Stimulated activated CD8-positive, alpha-beta memory T cell treated with anti-CD3 and anti-CD28 coated beads, Interleukin-12 subunit alpha, Interleukin-12 subunit beta, amount 100 ng/mL, for 24 hours (primary cell): ENCODE measurements around the gene PRLH.
"Not testable (repeated sequence)": the region's sequence is repeated elsewhere in the genome, so short reads cannot be mapped to it uniquely, and the experiment has no call there.

Source experiments
- DNase-seq: peaks from one replicate; pipeline ENCODE4 v3.0.0-alpha.2; 2020; ENCODE audit errors: extremely low read depth

Gene PRLH

DNA sequence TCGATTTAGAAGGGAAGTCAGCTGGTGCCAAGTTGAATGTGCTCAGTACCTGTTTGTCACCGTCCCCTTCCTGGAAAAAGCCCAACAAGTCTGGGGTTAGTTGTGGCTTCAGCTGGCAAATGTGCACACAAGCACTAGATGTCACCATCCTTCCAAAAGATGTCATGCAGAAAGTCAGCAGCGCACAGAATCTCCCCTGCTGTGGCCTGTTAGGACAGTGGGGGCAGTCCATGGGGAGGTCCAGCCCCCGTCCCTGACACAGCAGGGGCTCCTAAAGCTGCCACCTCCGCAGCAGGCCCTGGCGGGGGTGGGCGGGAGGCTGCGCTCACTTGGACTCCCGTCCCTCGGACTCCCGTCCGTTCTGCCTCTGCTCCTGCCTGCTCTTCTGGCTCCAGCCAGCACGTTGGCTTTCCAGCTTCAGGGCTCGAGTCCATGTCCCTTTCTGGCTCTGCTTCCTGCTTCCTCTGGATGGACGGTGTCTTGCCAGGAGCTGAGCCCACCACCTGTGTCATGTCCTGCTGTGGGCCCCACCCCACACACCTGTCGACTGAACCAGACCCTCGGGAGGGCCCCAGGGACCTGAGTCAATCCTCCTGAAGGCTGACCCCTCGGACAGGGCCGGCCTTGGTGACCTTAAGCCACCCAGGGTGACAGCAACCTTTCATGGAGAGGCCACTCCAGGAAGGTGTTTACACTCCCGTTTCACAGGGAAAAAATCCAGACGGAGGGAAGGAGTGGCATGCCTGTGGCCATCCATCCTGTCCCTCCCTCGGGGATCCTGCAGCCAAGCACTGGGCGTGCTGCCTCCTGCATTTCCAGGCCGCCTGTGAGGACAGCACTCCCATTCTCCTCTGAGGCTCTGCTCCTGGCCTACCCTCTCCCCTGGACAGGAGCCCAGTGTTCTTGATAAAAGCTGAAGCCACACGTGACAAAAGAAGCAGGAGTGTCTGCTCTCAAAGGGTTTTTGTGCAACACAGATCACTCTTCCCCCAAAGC is 15.7 kb downstream of the PRLH start:
- DNase-seq, result no peak

DNA sequence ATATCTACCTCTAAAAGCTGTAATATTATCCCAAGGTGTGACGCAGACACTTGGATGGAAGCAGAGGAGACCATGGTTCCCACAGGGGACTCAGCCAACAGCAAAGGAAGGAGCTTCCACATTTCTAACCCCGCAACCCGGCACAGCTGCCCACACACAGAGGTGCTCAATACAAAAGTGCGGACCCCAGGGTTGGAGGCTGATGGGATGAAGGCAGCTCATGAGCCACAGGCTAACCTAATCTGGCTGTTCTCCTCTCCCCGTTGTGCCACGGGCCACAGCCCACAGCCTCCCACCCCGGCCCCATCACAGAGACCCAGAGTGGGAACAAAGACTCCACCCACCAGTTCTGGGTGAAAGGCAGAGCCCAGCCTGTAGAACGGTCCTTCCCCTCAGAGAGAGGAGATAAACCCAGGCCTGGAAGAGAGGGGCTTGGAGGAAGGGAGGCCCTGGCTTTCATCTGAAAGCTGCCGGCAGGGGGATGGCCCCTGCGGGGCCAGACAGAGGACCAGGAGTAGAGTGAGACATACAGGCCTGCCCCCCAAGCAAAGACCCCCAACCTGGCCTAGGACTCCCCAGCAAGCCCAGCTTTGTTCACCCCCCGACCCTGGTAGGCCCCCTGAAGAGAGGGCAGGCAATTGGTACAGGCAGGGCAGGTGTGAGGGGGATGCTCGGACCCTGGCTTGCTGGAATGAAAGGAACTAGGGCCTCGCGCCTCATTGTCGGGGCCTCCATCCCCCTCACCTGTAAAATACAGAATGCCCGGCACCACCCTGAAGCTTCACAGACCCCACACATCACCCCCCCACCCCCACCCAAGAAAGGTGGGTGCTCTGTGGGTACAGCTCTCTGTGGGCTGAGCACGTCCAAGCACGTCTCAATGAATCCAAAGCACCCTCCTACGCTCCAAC is 17.3 kb downstream of the PRLH start:
- DNase-seq, result no peak

DNA sequence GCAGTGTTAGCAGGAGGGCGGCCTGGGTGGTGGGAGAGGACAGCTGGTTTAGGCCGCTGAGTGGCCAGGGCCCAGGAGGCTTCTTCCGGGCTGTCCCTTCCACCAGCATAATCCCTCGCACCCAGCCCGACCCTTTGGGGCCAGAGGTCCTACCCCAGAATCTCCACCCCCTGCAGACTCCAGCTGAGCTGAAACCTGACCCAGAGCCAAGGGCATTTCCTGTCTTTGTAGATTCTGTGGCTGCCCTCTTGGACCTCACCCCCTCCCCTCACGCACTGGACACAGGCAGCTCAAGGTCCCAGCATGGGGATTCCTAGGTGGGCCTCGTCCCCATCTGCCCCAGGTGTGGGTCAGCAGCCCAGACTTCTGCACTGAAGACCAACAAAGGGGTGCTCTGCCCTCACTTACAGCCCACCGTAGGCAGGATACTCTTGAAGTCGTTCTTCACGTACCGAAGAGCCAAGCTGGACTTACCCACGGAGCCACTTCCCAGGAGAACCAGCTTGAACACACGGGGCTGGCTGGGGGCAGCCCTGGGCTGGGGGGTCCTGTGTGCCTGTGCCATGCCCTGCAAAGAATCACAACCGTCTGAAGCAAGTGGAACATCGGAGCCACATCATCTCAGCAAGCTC is 19.3 kb downstream of the PRLH start:
- DNase-seq, result no peak

DNA sequence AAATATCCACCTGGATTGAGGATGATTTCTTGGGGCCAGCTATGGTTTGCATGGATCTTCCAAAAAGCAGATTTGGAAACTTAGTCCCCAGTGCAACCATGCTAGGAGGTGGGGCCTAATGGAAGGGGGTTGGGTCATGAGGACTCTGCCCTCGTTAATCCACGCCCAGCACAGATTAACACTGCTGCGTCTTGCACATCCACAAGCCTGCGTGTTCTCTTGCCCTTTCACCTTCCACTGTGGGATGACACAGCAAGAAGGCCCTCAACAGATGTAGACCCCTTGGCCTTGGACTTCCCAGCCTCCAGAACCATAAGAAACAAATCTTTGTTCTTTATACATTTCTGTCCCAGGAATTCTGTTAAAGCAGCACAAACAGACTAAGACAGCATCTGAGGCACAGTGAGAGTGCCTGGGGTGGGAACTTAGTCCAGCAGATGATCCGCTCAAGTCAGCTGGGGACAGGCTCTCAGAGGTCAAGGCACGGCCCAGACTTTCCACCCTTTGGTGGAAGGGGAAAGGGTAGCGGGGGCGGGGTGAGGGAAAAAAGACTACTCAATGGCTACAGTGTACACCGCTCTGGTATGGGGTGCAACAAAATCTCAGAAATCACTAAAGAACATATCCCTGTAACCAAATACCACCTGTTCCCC is 21.8 kb downstream of the PRLH start:
- DNase-seq, result no peak

DNA sequence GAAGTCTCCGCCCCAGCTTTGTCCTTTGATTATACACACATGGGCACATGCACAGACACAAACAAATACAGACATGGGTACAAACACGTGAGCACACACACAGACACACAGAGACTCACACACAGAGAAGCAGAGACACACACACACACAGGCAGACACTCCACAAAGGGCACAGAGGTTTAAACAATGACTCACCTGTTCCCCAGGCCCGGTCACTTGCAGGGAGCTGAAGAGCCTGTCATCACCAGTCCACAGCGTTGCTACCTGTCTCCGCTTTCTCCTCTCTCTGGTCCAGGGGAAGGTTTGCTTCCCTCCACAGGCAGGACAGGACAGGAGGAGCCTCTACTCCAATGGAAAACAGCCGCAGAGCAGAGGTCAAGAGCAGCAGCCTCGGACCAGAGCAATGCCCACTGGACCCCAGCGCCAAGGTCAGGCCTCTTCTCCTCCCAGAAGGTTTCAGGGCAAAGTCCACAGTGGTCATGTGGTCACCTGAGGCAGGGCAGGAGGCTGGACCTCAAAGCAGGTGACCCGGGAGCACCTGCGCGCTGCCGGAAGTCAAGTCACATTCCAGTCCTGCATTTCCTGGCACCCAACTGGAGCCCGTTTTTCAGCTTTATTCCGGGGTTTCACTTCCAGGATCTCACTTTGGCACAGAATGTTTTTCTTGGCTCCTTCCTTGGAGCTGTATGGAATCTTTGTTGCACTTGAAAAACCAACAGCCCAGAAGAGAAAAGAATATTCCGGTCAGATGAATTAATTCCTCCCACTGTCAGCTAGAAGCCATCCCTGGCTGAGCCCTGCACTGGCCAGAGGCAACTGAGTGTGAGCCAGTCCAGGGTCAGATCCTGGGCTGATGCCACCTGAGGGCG is 24.1 kb downstream of the PRLH start, which contains the start of gene RAB17:
Gene RAB17, minus strand, starts transcription at position 463 of the 869 bp plus-strand sequence. CDS start 4,580 bp downstream, outside the sequence.
- no peak for DNase-seq

DNA sequence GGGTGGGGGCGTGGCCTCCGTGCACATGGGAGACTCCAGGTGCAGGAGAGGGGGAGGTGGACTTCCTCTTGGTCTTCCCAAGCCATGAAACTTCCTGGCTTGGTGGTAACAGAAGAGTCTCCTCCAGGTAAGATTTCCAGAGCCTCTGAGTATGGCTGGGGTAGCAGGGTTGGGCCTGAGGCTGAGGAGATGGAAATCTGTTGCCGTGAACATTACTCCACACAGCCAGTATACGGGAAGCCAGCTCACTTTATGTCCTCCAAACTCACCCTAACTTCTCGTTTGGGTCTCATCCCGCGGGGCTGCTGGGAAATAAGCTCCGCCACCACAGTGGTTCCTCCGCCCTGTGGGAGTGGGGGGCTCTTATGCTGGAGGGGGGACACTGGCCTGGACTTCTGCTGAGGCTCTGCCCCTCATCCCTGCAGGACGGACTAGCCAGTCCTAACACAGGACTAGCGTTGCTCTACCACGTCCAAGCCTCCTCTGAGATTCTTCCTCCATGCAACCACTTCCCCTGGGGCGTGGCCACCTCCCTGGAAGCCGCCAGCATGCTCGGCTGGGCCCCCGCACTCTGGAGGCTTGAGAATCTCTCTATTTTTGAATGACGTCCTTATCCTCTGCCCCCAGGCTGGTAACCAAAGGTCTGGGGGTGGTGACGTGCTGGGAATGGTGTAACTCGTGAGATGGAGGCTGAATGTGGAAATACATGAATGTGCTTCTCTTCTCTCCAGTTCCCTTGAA is 24.9 kb downstream of the PRLH start:
- no peak for DNase-seq

DNA sequence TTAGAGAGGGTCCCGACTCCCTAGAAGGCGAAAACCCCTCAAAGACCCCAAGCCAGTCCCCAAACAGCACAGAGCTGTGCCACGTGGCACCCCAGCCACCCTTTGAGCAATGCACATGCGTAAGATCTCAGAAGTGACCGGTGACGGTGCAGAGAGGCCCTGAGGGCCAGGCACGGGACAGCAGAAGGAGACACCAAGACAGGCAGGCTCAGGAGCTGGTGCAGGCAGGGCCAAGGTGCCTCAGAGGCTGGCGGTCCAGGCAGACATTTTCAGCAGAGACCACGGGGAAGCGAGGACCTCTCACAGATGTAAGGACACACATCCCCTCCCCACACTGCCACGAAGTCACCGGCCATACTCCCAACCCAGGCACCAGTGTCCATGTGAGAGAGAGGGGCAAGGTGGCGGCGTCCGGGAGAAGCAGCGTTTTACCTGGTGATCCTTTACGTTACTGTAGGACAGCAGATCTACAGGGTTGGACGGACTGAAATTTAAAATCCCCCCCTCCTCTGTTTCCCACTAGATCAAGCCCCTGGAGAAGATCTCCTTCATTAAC is 26.1 kb downstream of the PRLH start:
- no peak for DNase-seq

DNA sequence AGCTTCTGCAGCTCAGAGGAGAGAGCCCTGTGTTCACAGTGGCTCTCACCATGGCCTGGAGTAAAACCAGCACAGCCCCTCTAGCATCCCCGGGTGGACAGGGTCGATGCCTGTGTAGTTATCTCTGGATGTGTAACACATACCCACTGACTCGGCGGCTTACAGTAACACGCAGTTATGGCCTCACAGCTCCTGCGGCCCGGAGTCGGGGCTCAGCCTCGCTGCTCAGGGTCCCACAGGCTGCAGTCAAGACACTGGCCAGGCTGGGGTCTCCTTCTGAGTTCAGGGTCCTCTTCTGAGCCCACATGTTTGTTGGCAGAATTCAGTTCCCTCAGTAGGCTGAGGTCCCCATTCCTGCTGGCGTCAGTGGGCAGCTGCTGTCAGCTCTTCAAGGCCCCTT is 26.7 kb downstream of the PRLH start:
- DNase-seq, result no peak

DNA sequence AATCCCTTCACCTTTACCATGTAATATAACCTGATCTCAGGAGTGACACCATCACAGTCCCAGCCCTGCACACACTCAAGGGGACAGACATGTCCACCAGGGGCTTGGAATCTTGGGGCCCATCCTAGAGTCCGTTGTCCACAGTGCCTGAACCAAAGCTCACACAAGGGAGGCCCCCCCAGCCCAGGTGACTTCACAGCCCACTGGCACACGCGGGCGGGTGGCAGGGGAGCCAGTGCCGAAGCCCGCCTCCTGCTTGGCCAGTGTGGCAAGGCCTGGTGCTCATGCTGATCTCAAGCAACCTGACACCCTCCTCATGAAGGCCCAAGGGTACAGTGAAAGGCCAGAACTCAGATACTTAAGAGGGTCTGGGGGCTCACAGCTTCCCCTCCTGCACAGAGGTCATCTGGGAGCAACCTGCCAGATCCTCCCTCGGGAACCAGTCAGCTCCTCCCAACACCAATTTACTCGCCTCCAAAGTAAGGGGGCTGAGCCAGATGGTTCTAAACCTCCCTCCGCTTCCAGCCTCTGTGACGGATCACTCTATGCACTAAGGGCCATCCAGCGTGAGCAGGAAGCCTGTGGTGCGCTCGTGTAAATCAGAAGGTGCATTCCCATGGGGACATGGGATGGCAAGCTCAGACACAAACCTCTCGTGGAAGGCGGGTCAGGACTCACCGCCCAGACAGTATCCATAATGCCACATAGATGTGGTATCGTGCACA is 27.4 kb downstream of the PRLH start:
- no peak for DNase-seq

DNA sequence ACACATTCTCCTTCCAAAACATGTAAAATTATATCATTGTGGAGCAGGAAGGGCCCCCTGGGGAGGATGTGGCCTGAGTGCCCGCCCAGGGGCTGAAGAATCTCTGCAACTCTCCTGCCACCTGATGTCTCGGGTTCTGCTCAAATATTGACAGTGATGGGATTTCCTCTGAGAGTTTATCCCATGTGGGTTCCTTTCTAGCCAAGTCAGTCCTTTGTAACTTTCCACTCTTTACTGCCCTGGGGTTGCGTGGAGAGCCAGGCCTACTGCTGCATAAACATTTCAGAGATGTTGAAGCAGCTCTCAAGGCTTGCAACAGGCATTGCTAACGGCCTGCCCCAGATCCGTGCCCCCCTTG is 28.1 kb downstream of the PRLH start:
- no peak for DNase-seq

DNA sequence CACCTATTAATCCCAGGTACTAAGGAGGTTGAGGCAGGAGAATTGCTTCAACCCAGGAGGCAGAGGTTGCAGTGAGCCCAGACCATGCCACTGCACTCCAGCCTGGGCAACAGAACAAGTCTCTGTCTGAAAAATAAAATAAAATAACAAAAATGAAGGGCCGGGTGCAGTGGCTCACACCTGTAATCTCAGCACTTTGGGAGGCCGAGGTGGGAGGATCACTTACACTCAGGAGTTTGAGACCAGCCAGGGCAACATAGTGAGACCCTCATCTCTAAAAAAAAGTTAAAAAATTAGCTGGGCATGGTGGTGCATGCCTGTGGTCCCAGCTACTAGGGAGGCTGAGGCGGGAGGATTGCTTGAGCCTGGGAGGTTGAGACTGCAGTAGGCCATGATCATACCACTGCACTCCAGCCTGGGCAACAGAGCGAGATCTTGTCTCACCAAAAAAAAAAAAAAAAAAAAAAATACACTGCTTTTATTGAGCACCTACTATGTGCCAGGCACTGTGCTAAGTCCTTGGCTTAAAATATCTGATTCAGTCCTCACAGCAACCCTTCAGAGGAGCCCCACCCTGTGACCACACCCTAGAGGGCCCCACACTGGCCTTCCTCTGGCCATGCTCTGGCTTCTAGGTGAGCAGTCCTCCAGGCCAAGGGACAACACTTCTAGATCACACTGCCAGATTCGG is 29.6 kb downstream of the PRLH start:
- not testable (repeated sequence) for DNase-seq

DNA sequence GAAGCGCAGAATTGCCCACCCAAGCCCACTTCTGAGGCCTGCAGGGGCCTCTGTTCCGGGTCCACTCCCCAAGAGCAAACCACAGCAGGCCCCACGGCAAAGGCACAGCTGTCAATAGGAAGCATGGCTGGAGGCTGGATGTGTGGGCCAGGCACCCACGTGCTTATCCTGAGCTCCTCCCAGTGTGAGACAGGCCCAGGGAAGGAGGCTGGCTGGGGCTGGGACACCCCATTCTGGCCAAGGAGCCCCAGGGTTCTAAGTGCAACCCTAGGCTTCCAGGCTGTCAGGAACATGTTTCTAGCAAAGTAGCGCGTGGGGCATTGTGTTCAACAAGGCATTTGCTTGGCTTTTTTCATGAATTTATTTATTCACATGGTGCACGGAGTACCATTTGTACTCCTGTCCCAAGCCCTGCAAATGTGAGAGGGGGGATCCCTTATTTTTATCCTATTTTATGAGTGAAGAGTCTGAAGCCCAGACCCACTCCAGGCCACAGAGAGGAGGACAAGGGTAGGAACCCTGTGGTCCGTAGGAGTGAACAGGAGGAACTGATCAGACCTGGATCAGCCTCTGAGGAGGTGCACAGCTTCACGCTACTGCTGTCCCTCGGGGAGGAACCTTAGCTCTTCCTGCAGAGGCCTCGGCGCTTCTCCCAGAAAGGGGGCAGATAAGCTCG is 30.3 kb downstream of the PRLH start:
- DNase-seq, result no peak

DNA sequence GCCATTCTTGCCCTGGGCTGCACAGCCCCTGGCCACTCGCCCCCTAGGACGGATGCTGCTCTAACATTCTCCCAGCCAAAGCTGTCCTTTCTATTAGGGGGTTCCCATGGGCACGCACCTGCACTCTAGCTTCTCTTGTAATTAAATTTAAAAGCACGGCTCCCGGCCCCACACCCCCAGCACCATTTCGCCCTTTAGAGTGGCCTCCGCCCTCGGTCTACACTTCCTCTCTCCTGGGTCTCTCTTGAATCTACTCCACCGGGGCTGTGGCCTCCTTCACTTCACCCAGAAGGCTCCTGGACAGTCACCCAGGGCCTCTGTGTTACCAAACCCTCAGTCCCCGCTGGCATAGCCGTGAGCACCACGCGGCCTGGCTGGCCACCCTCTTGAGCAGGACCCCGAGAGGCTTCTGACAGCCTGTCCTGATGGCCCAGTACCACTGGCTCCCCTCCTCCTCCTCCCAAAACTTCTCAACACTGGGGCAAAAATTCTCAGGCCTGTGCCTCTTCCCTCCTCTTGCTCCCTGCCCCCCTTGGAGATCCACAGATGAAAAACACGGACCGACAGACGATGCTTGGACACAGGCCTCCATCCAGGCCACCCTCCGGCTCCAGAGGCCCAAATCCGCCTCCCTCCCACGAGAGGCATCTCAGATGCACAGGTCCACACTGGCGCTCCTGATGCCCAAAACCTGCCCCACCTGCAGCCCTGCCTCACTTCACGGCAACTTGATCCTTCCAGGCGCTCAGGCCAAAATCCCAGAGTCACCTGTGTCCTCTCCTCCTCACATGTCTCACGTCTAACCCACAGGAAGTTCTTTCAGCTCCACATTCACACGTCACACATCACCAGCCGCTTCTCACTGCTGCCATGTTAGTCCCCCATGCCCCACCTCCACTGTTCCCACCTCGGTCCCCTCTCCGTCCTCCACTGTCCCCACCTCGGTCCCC is 31.1 kb downstream of the PRLH start:
- DNase-seq, result no peak

DNA sequence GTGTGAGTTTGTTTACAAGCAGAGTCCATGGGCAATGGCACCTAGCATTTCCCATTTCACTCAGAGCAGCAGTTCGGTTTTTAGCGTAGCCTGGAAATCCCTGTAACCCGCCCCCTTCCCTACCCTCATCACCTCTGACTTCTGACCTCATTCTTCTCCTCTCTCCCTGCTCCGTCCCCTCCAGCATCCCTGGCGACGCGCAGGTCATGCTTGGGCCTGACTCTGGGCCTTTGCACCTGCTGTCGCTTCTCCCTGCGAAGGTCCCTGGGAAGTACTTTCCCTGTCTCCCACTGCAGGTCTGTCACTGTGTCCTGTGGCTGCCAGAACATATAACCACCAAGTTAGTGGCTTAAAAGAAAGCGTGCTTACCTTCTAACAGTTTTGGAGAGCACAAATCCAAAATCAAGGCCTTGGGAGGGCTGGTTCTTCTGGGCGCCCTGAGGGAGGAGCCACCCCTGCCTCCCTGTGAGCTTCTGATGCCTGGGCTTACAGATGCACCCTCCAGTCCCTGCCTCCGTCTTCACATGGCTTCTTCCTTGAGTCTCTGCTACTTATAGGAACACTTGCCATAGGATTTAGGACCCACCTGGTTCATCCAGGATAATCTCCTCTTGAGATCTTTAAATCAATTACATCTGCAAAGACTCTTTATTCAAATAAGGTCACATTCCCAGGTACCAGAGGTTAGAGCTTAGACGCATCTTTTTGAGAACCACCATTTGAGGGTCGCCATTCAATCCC is 32.3 kb downstream of the PRLH start:
- DNase-seq, result no peak

DNA sequence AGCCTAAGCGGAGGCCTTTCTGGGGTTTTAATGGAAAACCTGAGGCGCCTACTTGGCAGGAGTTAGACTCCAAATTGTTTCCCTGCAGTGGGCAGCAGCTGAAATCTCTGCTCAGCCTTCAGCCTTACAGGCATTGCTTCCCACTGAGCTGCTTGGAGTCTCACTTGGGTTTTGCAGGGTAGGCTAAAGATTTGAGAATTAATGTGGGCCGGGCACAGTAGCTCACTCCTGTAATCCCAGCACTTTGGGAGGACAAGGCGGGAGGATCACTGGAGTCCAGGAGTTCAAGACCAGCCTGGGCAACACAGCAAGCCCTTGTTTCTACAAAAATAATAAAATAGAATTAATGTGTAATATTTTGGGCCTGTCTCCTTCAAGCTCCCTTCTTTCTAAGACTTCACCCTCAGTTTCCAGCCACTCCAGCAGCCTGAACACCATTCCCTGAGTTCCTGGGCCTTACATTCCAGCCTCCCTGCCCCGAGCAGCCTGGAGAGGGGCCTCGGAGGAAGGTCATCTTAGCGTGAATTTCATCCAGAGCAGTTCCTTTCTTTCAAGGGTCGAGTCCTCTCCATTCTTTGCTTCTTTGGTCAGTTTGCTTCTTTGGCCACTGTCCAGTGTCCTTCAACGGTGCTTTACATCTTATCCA is 33.2 kb downstream of the PRLH start:
- no peak for DNase-seq
